ENCODE measurements around the gene IGF2BP3.

IGF2BP3 gene

DNA sequence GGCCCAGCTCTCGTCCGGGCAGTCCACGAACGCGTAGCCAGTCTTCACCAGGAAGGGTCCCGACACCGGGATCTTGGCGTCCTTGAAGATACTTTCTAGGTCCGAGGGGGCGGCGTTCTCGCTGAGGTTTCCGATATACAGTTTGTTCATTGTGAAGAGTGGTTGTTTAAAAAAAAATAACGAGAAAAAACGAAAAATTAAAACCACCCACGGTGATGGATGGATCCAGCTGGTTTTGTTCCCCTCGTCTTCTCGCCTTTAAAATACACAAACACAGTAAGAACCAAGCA lies 385 bp downstream of the IGF2BP3 start:
- Histone ChIP-seq H3K27ac (ENCODE audit: extremely low read depth, low read depth, low read length) (peak overlapping the region; percentile 92), H3K4me1 (ENCODE audit: control insufficient read depth, insufficient read depth, low read length) (peaks cover 18% of the 10 kb centered on the region), H3K36me3 (ENCODE audit: control insufficient read depth in 2 of 2, insufficient read depth in 1 of 2, low read length in 2 of 2) (peaks cover 2 to 3% of the 10 kb centered on the region in 2 experiments; a peak in 2 of 3 replicates), H3K4me3 (ENCODE audit: low read depth, low read length) (peak overlapping the region; percentile 90), H3K9me3 (ENCODE audit: control insufficient read depth, insufficient read depth, low read depth, low read length) (no peaks in the 10 kb centered on the region)
- ChIA-PET POLR2A (interaction anchor here (1.3 kb wide), 1 partner anchor 9 kb away, joined by 4 read pairs; no protein-coding TSS in a partner anchor), CTCF (interaction anchor here (0.6 to 0.8 kb wide), 3 partner anchors 41 to 214 kb away, joined by 3 to 5 read pairs (median 3); no protein-coding TSS in a partner anchor)
- TF ChIP-seq ZNF248 (tag by site-specific recombination; IDR thresholded peaks at IDR 0.05) (no peak), ZFP69B (tag by site-specific recombination; IDR thresholded peaks at IDR 0.05) (0 out of 2 replicates have a peak, but pooled peaks have one; percentile 12)

- Histone ChIP-seq H3K9me3 (ENCODE audit: control insufficient read depth, insufficient read depth, low read depth, low read length) (no peaks in the 10 kb centered on the region), H3K27ac (ENCODE audit: extremely low read depth, low read depth, low read length) (peak overlapping the region; percentile 92), H3K36me3 (ENCODE audit: control insufficient read depth in 2 of 2, insufficient read depth in 1 of 2, low read length in 2 of 2) (peaks cover 3% of the 10 kb centered on the region in 2 experiments; a peak in 2 of 3 replicates), H3K4me3 (ENCODE audit: low read depth, low read length) (peak overlapping the region; percentile 90), H3K4me1 (ENCODE audit: control insufficient read depth, insufficient read depth, low read length) (peaks cover 21% of the 10 kb centered on the region)
- ChIA-PET CTCF (interaction anchor here (0.6 to 0.8 kb wide), 3 partner anchors 40 to 213 kb away, joined by 3 to 5 read pairs (median 3); no protein-coding TSS in a partner anchor), POLR2A (interaction anchor here (1.3 kb wide), 1 partner anchor 10 kb away, joined by 4 read pairs; no protein-coding TSS in a partner anchor)
- no peak for TF ChIP-seq ZNF26 (tag by site-specific recombination; IDR thresholded peaks at IDR 0.05)
- no peak for TF ChIP-seq ZFP3 (tag by site-specific recombination; IDR thresholded peaks at IDR 0.05; ENCODE audit: low read depth)
- TF ChIP-seq ZNF404 (tag by site-specific recombination; IDR thresholded peaks at IDR 0.05), result no peak
- TF ChIP-seq ZNF391 (tag by site-specific recombination; IDR thresholded peaks at IDR 0.05; ENCODE audit: borderline replicate concordance, low read depth), result no peak
- no peak for TF ChIP-seq ZNF501 (tag by site-specific recombination; IDR thresholded peaks at IDR 0.05)
- no peak for TF ChIP-seq ZNF169 (tag by site-specific recombination; IDR thresholded peaks at IDR 0.05)
- TF ChIP-seq PRDM6 (tag by site-specific recombination; IDR thresholded peaks at IDR 0.05), result no peak
- TF ChIP-seq, protein P1, sequence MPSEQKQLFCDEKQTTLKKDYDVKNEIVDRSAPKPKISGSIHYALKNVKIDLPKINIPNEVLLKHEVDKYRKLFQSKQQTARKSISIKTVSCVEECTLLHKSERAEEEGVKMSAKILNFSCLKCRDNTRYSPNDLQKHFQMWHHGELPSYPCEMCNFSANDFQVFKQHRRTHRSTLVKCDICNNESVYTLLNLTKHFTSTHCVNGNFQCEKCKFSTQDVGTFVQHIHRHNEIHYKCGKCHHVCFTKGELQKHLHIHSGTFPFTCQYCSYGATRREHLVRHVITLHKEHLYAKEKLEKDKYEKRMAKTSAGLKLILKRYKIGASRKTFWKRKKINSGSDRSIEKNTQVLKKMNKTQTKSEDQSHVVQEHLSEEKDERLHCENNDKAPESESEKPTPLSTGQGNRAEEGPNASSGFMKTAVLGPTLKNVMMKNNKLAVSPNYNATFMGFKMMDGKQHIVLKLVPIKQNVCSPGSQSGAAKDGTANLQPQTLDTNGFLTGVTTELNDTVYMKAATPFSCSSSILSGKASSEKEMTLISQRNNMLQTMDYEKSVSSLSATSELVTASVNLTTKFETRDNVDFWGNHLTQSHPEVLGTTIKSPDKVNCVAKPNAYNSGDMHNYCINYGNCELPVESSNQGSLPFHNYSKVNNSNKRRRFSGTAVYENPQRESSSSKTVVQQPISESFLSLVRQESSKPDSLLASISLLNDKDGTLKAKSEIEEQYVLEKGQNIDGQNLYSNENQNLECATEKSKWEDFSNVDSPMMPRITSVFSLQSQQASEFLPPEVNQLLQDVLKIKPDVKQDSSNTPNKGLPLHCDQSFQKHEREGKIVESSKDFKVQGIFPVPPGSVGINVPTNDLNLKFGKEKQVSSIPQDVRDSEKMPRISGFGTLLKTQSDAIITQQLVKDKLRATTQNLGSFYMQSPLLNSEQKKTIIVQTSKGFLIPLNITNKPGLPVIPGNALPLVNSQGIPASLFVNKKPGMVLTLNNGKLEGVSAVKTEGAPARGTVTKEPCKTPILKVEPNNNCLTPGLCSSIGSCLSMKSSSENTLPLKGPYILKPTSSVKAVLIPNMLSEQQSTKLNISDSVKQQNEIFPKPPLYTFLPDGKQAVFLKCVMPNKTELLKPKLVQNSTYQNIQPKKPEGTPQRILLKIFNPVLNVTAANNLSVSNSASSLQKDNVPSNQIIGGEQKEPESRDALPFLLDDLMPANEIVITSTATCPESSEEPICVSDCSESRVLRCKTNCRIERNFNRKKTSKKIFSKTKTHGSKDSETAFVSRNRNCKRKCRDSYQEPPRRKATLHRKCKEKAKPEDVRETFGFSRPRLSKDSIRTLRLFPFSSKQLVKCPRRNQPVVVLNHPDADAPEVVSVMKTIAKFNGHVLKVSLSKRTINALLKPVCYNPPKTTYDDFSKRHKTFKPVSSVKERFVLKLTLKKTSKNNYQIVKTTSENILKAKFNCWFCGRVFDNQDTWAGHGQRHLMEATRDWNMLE (tag by site-specific recombination; conservative IDR thresholded peaks at IDR 0.05; ENCODE audit: low read depth), result no peak
- TF ChIP-seq ZNF585B (tag by site-specific recombination; IDR thresholded peaks at IDR 0.05), result no peak
- no peak for TF ChIP-seq AEBP2 (tag by site-specific recombination; IDR thresholded peaks at IDR 0.05; ENCODE audit: borderline replicate concordance)
- TF ChIP-seq IKZF3 (tag by site-specific recombination; IDR thresholded peaks at IDR 0.05), result no peak
- peak; percentile 65; the same call in 1 of the 2 replicates for TF ChIP-seq ZNF335 (tag by site-specific recombination; conservative IDR thresholded peaks at IDR 0.05)
- no peak for TF ChIP-seq ZNF707 (tag by site-specific recombination; IDR thresholded peaks at IDR 0.05)
- peak; percentile 67 for TF ChIP-seq SP2 (tag by site-specific recombination; IDR thresholded peaks at IDR 0.05)
- TF ChIP-seq ZNF654 (tag by site-specific recombination; IDR thresholded peaks at IDR 0.05; ENCODE audit: low read depth), result no peak
- TF ChIP-seq, protein P2, sequence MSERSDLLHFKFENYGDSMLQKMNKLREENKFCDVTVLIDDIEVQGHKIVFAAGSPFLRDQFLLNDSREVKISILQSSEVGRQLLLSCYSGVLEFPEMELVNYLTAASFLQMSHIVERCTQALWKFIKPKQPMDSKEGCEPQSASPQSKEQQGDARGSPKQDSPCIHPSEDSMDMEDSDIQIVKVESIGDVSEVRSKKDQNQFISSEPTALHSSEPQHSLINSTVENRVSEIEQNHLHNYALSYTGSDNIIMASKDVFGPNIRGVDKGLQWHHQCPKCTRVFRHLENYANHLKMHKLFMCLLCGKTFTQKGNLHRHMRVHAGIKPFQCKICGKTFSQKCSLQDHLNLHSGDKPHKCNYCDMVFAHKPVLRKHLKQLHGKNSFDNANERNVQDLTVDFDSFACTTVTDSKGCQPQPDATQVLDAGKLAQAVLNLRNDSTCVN (tag by site-specific recombination; optimal IDR thresholded peaks at IDR 0.05), result peak; percentile 92
- TF ChIP-seq KLF17 (tag by site-specific recombination; IDR thresholded peaks at IDR 0.05), result no peak
- TF ChIP-seq ZNF488 (tag by site-specific recombination; IDR thresholded peaks at IDR 0.05), result no peak
These were observed 936 bp downstream of the IGF2BP3 start for GRCh38 chr7:23469150-23469960.

Measured in HEK293 (cell line).